ENCODE measurements around the gene SYNE1.

DNA sequence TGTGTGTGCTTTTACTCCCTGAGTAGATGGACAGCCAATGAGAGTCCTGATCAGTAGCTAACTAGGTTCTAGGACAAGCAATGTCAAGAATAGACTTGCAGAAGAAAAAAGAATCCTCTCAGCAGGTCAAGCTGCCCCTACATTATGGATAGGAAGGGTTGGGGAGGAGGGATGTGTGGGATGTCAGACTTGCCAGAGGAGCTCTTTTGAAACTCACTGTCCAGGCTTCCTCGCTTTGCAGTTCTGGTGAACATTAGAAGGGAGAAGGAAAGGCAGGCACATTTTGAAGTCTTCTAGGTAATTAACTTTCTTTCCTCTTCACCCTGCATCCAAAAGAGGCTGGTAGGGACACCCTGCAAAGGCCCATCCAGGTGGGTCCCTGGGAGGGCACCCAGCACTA is 48.7 kb downstream of the SYNE1 start:
- TF ChIP-seq, protein P1, sequence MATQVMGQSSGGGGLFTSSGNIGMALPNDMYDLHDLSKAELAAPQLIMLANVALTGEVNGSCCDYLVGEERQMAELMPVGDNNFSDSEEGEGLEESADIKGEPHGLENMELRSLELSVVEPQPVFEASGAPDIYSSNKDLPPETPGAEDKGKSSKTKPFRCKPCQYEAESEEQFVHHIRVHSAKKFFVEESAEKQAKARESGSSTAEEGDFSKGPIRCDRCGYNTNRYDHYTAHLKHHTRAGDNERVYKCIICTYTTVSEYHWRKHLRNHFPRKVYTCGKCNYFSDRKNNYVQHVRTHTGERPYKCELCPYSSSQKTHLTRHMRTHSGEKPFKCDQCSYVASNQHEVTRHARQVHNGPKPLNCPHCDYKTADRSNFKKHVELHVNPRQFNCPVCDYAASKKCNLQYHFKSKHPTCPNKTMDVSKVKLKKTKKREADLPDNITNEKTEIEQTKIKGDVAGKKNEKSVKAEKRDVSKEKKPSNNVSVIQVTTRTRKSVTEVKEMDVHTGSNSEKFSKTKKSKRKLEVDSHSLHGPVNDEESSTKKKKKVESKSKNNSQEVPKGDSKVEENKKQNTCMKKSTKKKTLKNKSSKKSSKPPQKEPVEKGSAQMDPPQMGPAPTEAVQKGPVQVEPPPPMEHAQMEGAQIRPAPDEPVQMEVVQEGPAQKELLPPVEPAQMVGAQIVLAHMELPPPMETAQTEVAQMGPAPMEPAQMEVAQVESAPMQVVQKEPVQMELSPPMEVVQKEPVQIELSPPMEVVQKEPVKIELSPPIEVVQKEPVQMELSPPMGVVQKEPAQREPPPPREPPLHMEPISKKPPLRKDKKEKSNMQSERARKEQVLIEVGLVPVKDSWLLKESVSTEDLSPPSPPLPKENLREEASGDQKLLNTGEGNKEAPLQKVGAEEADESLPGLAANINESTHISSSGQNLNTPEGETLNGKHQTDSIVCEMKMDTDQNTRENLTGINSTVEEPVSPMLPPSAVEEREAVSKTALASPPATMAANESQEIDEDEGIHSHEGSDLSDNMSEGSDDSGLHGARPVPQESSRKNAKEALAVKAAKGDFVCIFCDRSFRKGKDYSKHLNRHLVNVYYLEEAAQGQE (IDR thresholded peaks at IDR 0.05), result no peak
- TF ChIP-seq POLR2A (IDR thresholded peaks at IDR 0.05; ENCODE audit: low read length), result no peak
- TF ChIP-seq, protein P2, sequence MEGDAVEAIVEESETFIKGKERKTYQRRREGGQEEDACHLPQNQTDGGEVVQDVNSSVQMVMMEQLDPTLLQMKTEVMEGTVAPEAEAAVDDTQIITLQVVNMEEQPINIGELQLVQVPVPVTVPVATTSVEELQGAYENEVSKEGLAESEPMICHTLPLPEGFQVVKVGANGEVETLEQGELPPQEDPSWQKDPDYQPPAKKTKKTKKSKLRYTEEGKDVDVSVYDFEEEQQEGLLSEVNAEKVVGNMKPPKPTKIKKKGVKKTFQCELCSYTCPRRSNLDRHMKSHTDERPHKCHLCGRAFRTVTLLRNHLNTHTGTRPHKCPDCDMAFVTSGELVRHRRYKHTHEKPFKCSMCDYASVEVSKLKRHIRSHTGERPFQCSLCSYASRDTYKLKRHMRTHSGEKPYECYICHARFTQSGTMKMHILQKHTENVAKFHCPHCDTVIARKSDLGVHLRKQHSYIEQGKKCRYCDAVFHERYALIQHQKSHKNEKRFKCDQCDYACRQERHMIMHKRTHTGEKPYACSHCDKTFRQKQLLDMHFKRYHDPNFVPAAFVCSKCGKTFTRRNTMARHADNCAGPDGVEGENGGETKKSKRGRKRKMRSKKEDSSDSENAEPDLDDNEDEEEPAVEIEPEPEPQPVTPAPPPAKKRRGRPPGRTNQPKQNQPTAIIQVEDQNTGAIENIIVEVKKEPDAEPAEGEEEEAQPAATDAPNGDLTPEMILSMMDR (IDR thresholded peaks at IDR 0.05), result no peak

Data from A549 (cell line).